CD4-positive, alpha-beta T cell treated with Interleukin-1 beta for 1 hour (primary cell): ENCODE measurements around the gene YPEL3.
"Not testable (repeated sequence)": the region's sequence is repeated elsewhere in the genome, so short reads cannot be mapped to it uniquely, and the experiment has no call there.

Source experiments
- DNase-seq, 2 donors: peaks; one replicate each; pipeline ENCODE4 v3.0.0-alpha.2; 2020 to 2022

YPEL3 gene

GRCh38 chr16:30096105-30096861 lies at the start of gene YPEL3:
Gene YPEL3, minus strand, starts transcription at chr16:30096213. Its CDS starts 731 bp downstream, at chr16:30095482.
- DNase-seq = peak; percentile 91 to 92

- DNase-seq = no peak
Measured at GRCh38 chr16:30145657-30146056, 49.6 kb upstream of the YPEL3 start.

- no peak for DNase-seq
Measured at GRCh38 chr16:30144917-30145316, 48.9 kb upstream of the YPEL3 start.

DNA sequence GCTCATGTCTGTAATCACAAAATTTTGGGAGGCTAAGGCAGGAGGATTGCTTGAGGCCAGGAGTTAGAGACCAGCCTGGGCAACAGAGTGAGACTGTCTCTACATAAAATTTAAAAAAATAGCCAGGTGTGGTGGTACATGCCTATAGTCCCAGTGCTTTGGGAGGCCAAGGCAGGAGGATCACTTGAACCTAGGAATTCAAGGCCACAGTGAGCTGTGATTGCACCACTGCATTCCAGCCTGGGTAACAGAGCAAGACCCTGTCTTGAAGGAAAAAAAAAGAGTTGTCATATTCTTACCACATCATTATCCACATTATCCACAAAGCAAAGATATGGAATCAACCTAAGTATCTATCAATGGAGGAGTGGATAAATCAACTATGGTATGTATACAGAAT lies 48.0 kb upstream of the YPEL3 start:
- DNase-seq = no peak

DNA sequence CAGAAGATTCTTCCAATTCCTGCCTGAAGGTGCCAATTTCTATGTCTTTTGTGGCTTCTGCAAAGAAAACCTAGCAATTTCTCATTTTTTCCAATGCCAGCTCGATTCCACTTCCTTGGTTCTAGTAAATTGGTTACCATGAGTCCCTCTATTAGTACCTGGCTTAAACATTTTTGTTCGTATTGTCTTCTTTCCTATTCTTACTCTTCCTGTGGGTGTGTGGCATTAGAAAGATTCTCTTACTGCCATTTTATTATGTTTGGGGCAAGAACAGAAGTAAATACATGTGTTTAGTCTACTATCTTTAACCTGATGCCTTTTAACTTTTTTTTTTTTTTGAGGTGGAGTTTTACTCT lies 47.3 kb upstream of the YPEL3 start:
- no peak for DNase-seq

DNA sequence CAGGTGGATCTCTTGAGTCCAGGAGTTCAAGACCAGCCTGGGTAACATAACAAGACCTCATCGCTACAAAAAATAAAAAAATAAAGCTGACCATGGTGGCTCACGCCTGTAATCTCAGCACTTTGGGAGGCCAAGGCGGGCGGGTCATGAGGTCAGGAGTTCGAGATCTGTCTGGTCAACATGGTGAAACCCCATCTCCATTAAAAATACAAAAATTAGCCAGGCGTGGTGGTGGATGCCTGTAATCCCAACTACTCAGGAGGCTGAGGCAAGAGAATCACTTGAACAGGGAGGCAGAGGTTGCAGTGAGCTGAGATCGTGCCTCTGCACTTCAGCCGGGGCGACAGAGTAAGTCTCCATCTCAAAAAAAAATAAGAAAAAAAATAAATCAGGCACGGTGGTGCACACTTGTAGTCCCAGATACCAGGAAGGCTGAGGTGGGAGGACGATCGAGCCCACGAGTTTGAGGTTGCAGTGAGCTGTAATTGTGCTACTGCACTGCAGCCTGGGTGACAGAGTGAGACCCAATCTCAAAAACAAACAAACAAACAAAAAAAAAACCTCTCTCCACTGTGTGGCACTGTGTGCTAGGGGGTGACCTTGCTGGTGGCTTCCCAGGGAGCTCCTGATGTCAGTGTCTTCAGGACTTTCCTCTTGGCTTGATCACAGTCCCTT lies 46.8 kb upstream of the YPEL3 start:
- DNase-seq = peak; percentile 40 to 42

- DNase-seq = no peak
Measured at GRCh38 chr16:30141750-30142149, 45.7 kb upstream of the YPEL3 start.

DNA sequence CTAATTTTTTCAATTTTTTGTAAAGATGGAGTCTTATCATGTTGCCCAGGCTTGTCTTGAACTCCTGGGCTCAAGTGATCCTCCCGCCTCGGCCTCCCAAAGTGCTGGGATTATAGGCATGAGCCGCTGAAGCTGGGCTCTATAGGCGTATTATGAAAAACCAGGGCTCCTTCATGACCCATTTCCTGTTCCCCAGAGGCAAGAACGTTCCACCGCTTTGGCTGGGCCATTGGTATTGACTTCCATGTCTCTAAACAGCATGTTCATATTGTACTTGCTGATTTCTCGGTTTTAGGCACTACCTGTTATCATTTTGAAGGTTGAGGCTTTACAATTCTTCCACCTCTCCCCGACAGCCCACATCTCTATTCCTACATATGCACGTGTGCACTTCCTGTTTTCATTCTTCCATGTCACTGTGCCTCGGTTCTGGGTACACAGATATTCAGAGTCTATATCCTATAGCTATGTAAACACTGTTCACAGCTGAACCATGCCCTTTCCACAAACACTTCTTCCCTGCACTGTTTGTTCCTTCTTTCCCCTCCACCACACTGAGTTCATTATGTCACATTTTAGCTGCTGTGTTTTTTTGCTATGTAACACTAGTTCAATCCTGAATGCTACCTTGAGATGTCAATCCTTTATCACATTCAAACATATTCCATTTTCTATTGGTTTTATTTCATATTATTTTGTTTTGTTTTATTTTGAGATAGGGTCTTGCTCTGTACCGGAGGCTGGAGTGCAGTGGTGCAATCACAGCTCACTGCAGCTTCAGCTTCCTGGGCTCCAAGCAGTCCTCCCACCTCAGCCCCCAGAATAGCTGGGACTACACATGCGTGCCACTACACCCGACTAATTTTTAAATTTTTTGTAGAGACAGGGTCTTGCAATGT lies 43.8 kb upstream of the YPEL3 start:
- DNase-seq = no peak

GRCh38 chr16:30137897-30138296 lies 41.9 kb upstream of the YPEL3 start:
- DNase-seq = no peak

DNA sequence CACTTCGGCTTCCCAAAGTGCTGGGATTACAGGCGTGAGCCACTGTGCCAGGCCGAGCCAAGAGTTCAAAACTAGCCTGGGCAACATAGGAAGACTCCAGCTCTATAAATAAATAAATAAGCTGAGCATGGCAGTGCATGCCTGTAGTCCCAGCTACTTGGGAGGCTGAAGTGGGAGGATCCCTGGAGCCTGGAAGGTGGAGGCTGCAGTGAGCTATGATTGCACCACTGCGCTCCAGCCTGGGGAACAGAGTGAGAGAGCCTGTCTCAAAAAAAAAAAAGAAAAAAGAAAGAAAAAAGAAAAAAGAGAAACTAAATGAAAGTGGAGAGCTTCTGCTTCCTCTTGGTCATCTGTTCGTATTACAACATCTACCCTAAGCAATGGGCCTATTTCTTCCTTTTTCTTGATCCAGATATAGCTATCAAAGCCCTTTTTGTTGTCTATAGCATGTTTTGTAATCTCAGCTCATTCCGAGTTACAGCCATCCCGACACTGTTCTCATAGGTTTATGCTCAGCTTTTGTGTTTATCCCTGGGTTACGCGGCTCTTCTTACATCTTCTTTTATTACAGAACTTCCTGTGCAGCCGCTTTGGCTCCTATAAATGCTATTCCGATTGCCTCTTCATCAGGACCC lies 41.1 kb upstream of the YPEL3 start:
- DNase-seq = no peak

DNA sequence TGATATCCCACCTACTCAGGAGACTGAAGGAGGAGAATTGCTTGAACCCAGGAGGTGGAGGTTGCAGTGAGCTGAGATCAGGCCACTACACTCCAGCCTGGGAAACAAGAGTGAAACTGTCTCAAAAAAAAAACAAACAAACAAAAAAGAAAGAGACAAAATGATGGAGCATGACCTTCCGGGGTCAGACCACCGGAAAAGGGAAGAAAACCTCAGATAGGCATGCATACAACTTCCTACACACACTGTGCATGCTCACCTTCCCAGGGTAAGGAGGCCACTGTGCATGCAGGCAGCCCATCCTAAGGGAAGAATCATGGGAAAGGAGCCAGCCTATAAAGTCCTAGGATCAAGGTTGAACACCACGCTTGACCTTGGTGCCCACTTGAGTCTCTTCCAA lies 36.6 kb upstream of the YPEL3 start:
- no peak for DNase-seq

GRCh38 chr16:30131869-30132475 lies 36.0 kb upstream of the YPEL3 start:
- DNase-seq = no peak

- no peak for DNase-seq
Measured at GRCh38 chr16:30127993-30128392, 32.0 kb upstream of the YPEL3 start.

GRCh38 chr16:30125690-30126089 lies 29.7 kb upstream of the YPEL3 start:
- not testable (repeated sequence) for DNase-seq

GRCh38 chr16:30124985-30125379 lies 29.0 kb upstream of the YPEL3 start:
- DNase-seq = no peak

DNA sequence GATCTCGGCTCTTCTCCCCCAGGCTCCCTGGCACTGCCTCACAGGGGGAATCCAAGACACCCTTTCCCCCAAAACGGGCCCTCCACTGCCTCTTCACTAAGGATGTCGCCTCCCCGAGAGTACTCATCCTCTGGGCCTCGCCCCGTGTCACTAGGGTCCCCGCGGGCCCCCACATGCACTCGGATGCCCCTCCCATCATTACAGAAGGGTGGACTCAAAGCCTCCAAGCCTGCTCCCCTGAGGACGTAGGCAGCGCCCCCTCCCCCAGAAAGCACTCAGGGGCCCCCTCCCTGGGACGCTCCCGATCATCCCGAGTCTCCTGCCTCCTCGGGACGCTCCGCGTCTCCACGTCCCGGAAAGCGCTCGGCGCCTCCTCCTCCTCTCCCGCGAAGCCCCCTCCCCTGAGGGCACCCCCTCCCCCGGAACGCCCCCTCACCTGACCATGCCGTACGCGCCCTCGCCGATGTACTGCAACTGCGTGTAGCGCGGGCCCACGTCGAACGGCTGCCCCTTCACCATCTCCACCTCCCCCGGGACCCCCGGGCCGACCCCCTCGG lies 26.7 kb upstream of the YPEL3 start:
- DNase-seq = peak in 1 of 2 donors; percentile 17

GRCh38 chr16:30121741-30122571 lies 25.9 kb upstream of the YPEL3 start:
- no peak for DNase-seq

GRCh38 chr16:30120340-30121105 lies 24.5 kb upstream of the YPEL3 start:
- no peak for DNase-seq

DNA sequence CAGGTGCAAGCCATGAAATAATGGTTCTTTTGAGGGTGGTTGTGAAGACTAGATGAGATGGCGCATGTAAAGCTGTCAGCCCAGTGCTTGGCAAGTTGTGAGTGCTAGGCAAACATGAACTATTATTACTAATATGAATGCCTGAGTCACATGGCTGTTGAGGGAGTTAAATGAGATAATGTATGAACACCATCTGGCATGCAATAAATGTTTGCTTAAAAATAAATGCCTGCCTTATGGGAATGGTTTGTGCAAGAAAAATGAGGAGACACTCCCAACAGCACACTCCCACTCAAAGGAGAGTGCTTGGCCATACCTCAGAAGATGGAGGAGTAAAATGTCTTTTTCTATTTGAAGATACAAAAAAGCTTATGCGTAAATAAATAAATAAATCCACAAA lies 23.4 kb upstream of the YPEL3 start:
- DNase-seq = no peak

DNA sequence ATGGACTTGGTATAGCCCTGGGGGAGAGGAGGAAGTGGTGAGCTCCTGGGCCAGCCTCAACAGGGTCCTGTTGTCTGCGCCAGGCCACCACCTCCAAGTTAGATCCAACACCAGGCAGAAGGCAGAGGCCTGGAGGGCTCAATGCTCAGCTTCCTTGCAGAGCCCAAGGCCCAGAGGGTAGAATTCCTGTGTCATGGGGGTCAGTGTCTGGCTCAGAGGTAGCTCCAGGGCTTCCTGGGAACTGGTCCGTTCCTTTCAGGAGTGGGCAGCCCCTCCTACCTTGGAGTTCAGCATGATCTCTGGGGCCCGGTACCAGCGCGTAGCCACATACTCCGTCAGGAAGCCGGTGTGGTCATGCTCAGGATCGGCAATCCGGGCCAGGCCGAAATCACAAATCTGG lies 21.8 kb upstream of the YPEL3 start:
- DNase-seq = no peak
